H1 (cell line): Measurements from ENCODE around the gene SMYD3. TPM values are rescaled to one million over a fixed set of nuclear protein-coding genes. Genes with fewer than 3 reads are reported as not detected.

Experiments used
- CTCF ChIA-PET: fragments of 300-600 bp; sonication (Branson Sonifier 250); formaldehyde crosslinking; loops from one replicate; lab custom pipeline; 2021; ENCODE audit not compliant: partially characterized antibody; lab: Charles Lee
- POLR2A ChIA-PET: fragments of 300-600 bp; sonication (Branson Sonifier 250); formaldehyde crosslinking; loops from one replicate; lab custom pipeline; 2021; ENCODE audit warnings: inconsistent platforms; ENCODE audit not compliant: partially characterized antibody; lab: Charles Lee
- DNase-seq, 2 experiments: peaks; one replicate each; pipeline versions ENCODE4 v3.0.0 to v3.0.0-alpha.2; 2010 to 2022; ENCODE audit warnings: low spot score in 2 of 2, low read depth in 1 of 2, mixed read lengths in 1 of 2
- FAIRE-seq: peaks from 2 replicates; lab custom pipeline; 2011; peaks lifted over from hg19 to GRCh38; lab: Jason Lieb, UNC
- H2AFZ ChIP-seq: 2 replicates; pipeline ENCODE4 v1.8.1; 2012; ENCODE audit warnings: low read length, inconsistent platforms
- H2AK5ac ChIP-seq: 2 replicates; pipeline ENCODE4 v1.6.1; 2013; ENCODE audit warnings: low read depth, low read length
- H2BK120ac ChIP-seq: replicated peaks from 2 replicates; pipeline ENCODE3; 2013; ENCODE audit warnings: low read depth, low read length, inconsistent platforms
- H2BK12ac ChIP-seq: 2 replicates; pipeline ENCODE4 v1.6.1; 2013; ENCODE audit warnings: low read depth, low read length
- H2BK15ac ChIP-seq: 2 replicates; pipeline ENCODE4 v1.6.1; 2013; ENCODE audit warnings: low read length
- H2BK20ac ChIP-seq: 2 replicates; pipeline ENCODE4 v1.6.1; 2013; ENCODE audit warnings: low read length
- H2BK5ac ChIP-seq: 2 replicates; pipeline ENCODE4 v1.6.1; 2013; ENCODE audit warnings: low read depth, low read length
- H3K14ac ChIP-seq: 2 replicates; pipeline ENCODE4 v1.6.1; 2013; ENCODE audit warnings: inconsistent platforms; ENCODE audit not compliant: insufficient read length
- H3K18ac ChIP-seq: 2 replicates; pipeline ENCODE4 v1.6.1; 2013; ENCODE audit warnings: low read length; ENCODE audit errors: extremely low read depth
- H3K23ac ChIP-seq: 2 replicates; pipeline ENCODE4 v1.6.1; 2013; ENCODE audit warnings: inconsistent platforms; ENCODE audit not compliant: insufficient read length
- H3K23me2 ChIP-seq: 2 replicates; pipeline ENCODE4 v1.6.1; 2013; ENCODE audit warnings: low read depth, low read length
- H3K27ac ChIP-seq: 2 replicates; pipeline ENCODE4 v1.6.1; 2011; ENCODE audit warnings: low read depth, low read length, inconsistent platforms
- H3K27me3 ChIP-seq, 4 experiments: replicated peaks in 1 of 4; 1 replicate in 1 of 4; 2 replicates in 3 of 4; pipeline versions ENCODE4 v1.6.1 to v1.8.1; 2011 to 2013; ENCODE audit warnings: low read length in 3 of 4, mild to moderate bottlenecking in 3 of 4, inconsistent platforms in 2 of 4, mixed read lengths in 2 of 4, moderate library complexity in 1 of 4; ENCODE audit not compliant: control insufficient read depth in 3 of 4, insufficient read depth in 3 of 4; ENCODE audit errors: extremely low read depth in 1 of 4
- H3K36me3 ChIP-seq, 4 experiments: 2 replicates each; pipeline versions ENCODE4 v1.6.1 to v1.8.1; 2011 to 2013; ENCODE audit warnings: mild to moderate bottlenecking in 4 of 4, low read length in 3 of 4, moderate library complexity in 2 of 4, control low read depth in 1 of 4, inconsistent platforms in 1 of 4; ENCODE audit not compliant: insufficient read depth in 4 of 4, control insufficient read depth in 2 of 4
- H3K4ac ChIP-seq: replicated peaks from 2 replicates; pipeline ENCODE3; 2013; ENCODE audit warnings: low read length, low read depth, mixed read lengths, inconsistent platforms; ENCODE audit not compliant: insufficient read length
- H3K4me1 ChIP-seq, 4 experiments: replicated peaks in 1 of 4; 1 replicate in 1 of 4; 2 replicates in 3 of 4; pipeline versions ENCODE4 v1.6.1 to v1.8.1; 2011 to 2013; ENCODE audit warnings: low read length in 3 of 4, inconsistent platforms in 2 of 4, mixed read lengths in 1 of 4; ENCODE audit not compliant: insufficient read depth in 4 of 4, control insufficient read depth in 3 of 4
- H3K4me2 ChIP-seq, 2 experiments: 2 replicates each; pipeline versions ENCODE4 v1.6.1 to v1.8.1; 2011 to 2013; ENCODE audit warnings: low read depth in 2 of 2, low read length in 2 of 2, control low read depth in 1 of 2, inconsistent platforms in 1 of 2, mild to moderate bottlenecking in 1 of 2; ENCODE audit not compliant: insufficient read depth in 1 of 2
- H3K4me3 ChIP-seq, 4 experiments: fragments of 200-600, 300-600 bp in 1 of 4; sonication (generic), shearing (Covaris generic), sonication (Bioruptor Twin) in 1 of 4; 2 replicates each; pipeline versions ENCODE4 v1.5.1 to v1.8.1; 2011 to 2016; ENCODE audit warnings: low read length in 4 of 4, low read depth in 3 of 4, control low read depth in 2 of 4, inconsistent platforms in 2 of 4, mild to moderate bottlenecking in 2 of 4, mixed read lengths in 1 of 4, moderate library complexity in 1 of 4; ENCODE audit not compliant: insufficient read depth in 2 of 4; ENCODE audit errors: extremely low read depth in 1 of 4
- H3K56ac ChIP-seq: replicated peaks from 2 replicates; pipeline ENCODE3; 2013; ENCODE audit warnings: low read depth, mild to moderate bottlenecking, mixed read lengths, low read length, inconsistent platforms; ENCODE audit not compliant: insufficient read length
- H3K79me1 ChIP-seq: 2 replicates; pipeline ENCODE4 v1.6.1; 2013; ENCODE audit warnings: low read depth, low read length, control low read depth
- H3K79me2 ChIP-seq, 2 experiments: 2 replicates each; pipeline versions ENCODE4 v1.6.1 to v1.8.1; 2012 to 2013; ENCODE audit warnings: low read length in 2 of 2, mild to moderate bottlenecking in 2 of 2, inconsistent platforms in 1 of 2; ENCODE audit not compliant: insufficient read depth in 2 of 2, control insufficient read depth in 1 of 2
- H3K9ac ChIP-seq, 4 experiments: replicated peaks in 1 of 4; 1 replicate in 1 of 4; 2 replicates in 3 of 4; pipeline versions ENCODE4 v1.6.1 to v1.8.1; 2011 to 2013; ENCODE audit warnings: low read depth in 3 of 4, low read length in 3 of 4, control low read depth in 2 of 4, mild to moderate bottlenecking in 2 of 4, moderate library complexity in 2 of 4, inconsistent platforms in 1 of 4; ENCODE audit errors: extremely low read depth in 1 of 4
- H3K9me3 ChIP-seq, 2 experiments: 2 replicates each; pipeline versions ENCODE4 v1.6.1 to v1.8.1; 2012 to 2013; ENCODE audit warnings: mild to moderate bottlenecking in 2 of 2, moderate library complexity in 2 of 2, control low read depth in 1 of 2, inconsistent platforms in 1 of 2, low read depth in 1 of 2, low read length in 1 of 2, mixed read lengths in 1 of 2; ENCODE audit not compliant: insufficient read depth in 2 of 2
- H4K20me1 ChIP-seq, 2 experiments: replicated peaks in 1 of 2; 2 replicates each; pipeline versions ENCODE3 to v1.8.1; 2011 to 2013; ENCODE audit warnings: inconsistent platforms in 2 of 2, low read length in 2 of 2, mild to moderate bottlenecking in 1 of 2; ENCODE audit not compliant: insufficient read depth in 2 of 2, control insufficient read depth in 1 of 2
- H4K5ac ChIP-seq: 2 replicates; pipeline ENCODE4 v1.6.1; 2013; ENCODE audit warnings: low read length, low read depth, mixed read lengths, inconsistent platforms; ENCODE audit not compliant: insufficient read length
- H4K8ac ChIP-seq: 2 replicates; pipeline ENCODE4 v1.8.0; 2013; ENCODE audit warnings: mild to moderate bottlenecking, moderate library complexity, low read length, inconsistent platforms; ENCODE audit not compliant: insufficient read depth; ENCODE audit errors: extremely low read depth
- H4K91ac ChIP-seq: replicated peaks from 2 replicates; pipeline ENCODE3; 2013; ENCODE audit warnings: low read length, mixed read lengths, inconsistent platforms; ENCODE audit not compliant: insufficient read length
- CTCF ChIP-seq, 3 experiments: IDR thresholded peaks; 1 replicate in 2 of 3; 2 replicates in 1 of 3; pipeline versions ENCODE4 v1.5.1 to v1.6.1; 2011; ENCODE audit warnings: low read length in 3 of 3, mild to moderate bottlenecking in 3 of 3, inconsistent platforms in 2 of 3, low read depth in 1 of 3, moderate library complexity in 1 of 3; ENCODE audit not compliant: insufficient read depth in 1 of 3; ENCODE audit errors: control extremely low read depth in 1 of 3
- RNF2 ChIP-seq: fragments of 200-900, 300-1000 bp; sonication (generic); IDR thresholded peaks from 2 replicates; pipeline ENCODE4 v1.7.1; 2016; ENCODE audit warnings: borderline replicate concordance, low read depth, mild to moderate bottlenecking, antibody characterized with exemption, low read length; ENCODE audit not compliant: poor library complexity, severe bottlenecking; ENCODE audit errors: missing control alignments
- SIX5 ChIP-seq: IDR thresholded peaks from 2 replicates; pipeline ENCODE4 v1.6.1; 2011; ENCODE audit warnings: mild to moderate bottlenecking, low read depth, low read length
- TAF1 ChIP-seq: IDR thresholded peaks from 2 replicates; pipeline ENCODE4 v1.6.1; 2011; ENCODE audit warnings: mild to moderate bottlenecking, low read depth, low read length
- USF2 ChIP-seq: IDR thresholded peaks from 2 replicates; pipeline ENCODE4 v1.6.1; 2011; ENCODE audit warnings: low read length, improper control_type of control experiment
- WGBS, 2 experiments: shearing (Covaris generic) in 1 of 2; methylation state at CpG; one replicate each; pipeline versions ENCODE4 v1.1.6 to v1.1.7; 2013 to 2015; ENCODE audit warnings: low lambda C conversion rate in 2 of 2, mixed read lengths in 2 of 2, inconsistent platforms in 1 of 2, low coverage in 1 of 2, missing lambda C conversion rate in 1 of 2; ENCODE audit not compliant: insufficient replicate concordance in 2 of 2, insufficient coverage in 1 of 2, insufficient read length in 1 of 2; ENCODE audit errors: extremely low coverage in 1 of 2, missing lambda C conversion rate in 1 of 2; 5-methylcytosine and 5-hydroxymethylcytosine counted together
- polyA plus RNA-seq, 7 experiments: library from polyadenylated mRNA; depleted of rRNA in 3 of 7; stranded (reverse) in 5 of 7; unstranded in 2 of 7; fragments of >200 nt in 5 of 7; fragments of 200-250 nt in 2 of 7; gene quantifications; 1 replicate in 5 of 7; 2 replicates in 1 of 7; 4 replicates in 1 of 7; pipeline versions ENCODE4 v1.2.1 to v1.2.3, GENCODE V29; 2011 to 2013; ENCODE audit warnings: missing spikeins in 2 of 7, mixed read lengths in 2 of 7
- total RNA-seq: library from RNA; stranded (reverse); fragmentation: NEBNext Ultra II Directional; extraction: Animal tissue kit (Norgen Biotek cat#: 25700); gene quantifications from 2 replicates; pipeline ENCODE4 v1.2.1, GENCODE V29; 2021

The SMYD3 gene
- total and polyA plus RNA-seq, 2 of the 8 experiments (the other 6 are each of a cell fraction or from before 2014, with no cell fraction given) = 17.3 to 25.4 TPM

GRCh38 chr1:245786948-245787347, 720.1 kb downstream of the SMYD3 start:
- no peak overlapping the region for H3K4me3 ChIP-seq
- no peaks in the 10 kb centered on the region for H4K20me1 ChIP-seq
- H3K23me2 ChIP-seq = no peaks in the 10 kb centered on the region
- no peak overlapping the region for H2BK120ac ChIP-seq
- H3K4me1 ChIP-seq = no peaks in the 10 kb centered on the region
- DNase-seq = no peak
- H3K9me3 ChIP-seq = no peaks in the 10 kb centered on the region
- no peak overlapping the region for H2BK15ac ChIP-seq
- no peaks in the 10 kb centered on the region for H3K79me2 ChIP-seq
- H4K8ac ChIP-seq = no peak overlapping the region
- no peak overlapping the region for H3K27ac ChIP-seq
- FAIRE-seq = no peak
- H3K27me3 ChIP-seq = no peaks in the 10 kb centered on the region
- no peak overlapping the region for H3K56ac ChIP-seq
- H2AK5ac ChIP-seq = no peak overlapping the region
- no peak overlapping the region for H2AFZ ChIP-seq
- CTCF ChIA-PET = interaction anchor here (0.9 to 6.6 kb wide), 9 partner anchors 11 to 72 kb away, joined by 3 to 65 read pairs (median 5); no protein-coding TSS in a partner anchor
- H4K91ac ChIP-seq = no peak overlapping the region
- no peak overlapping the region for H3K9ac ChIP-seq
- H2BK5ac ChIP-seq = no peak overlapping the region
- no peak overlapping the region for H3K14ac ChIP-seq
- H3K4me2 ChIP-seq = no peak overlapping the region
- no peak overlapping the region for H3K18ac ChIP-seq
- 80% methylated on average over 5 of the region's 5 CpGs; no CpG with 5 or more reads in 1 of the 2 experiments for WGBS, 2 experiments
- POLR2A ChIA-PET = no interaction called here
- H2BK20ac ChIP-seq = no peak overlapping the region
- no peaks in the 10 kb centered on the region for H3K79me1 ChIP-seq
- H2BK12ac ChIP-seq = no peak overlapping the region
- H3K36me3 ChIP-seq = no peaks in the 10 kb centered on the region
- no peak overlapping the region for H4K5ac ChIP-seq
- no peak overlapping the region for H3K23ac ChIP-seq
- no peak overlapping the region for H3K4ac ChIP-seq
- TF ChIP-seq TAF1 = no peak
- TF ChIP-seq SIX5 = no peak
- no peak for TF ChIP-seq CTCF (IDR thresholded peaks at IDR 0.05; ENCODE audit: control extremely low read depth in 1 of 3, insufficient read depth in 1 of 3, low read depth in 1 of 3, low read length in 3 of 3)
- TF ChIP-seq RNF2 = no peak
- TF ChIP-seq USF2 = no peak
